Sigmoid colon (tissue), 4 donors: Measurements from ENCODE around the gene PEX7.
"Not testable (repeated sequence)": the region's sequence is repeated elsewhere in the genome, so short reads cannot be mapped to it uniquely, and the experiment has no call there.

Source experiments
- CTCF ChIP-seq, 4 experiments: fragments of 450-650 bp in 3 of 4; fragments of 200-600 bp in 1 of 4; IDR thresholded peaks; one replicate each; pipeline ENCODE4 v1.5.1; 2016 to 2019; ENCODE audit warnings: antibody characterized with exemption in 4 of 4, mild to moderate bottlenecking in 3 of 4, moderate library complexity in 2 of 4
- POLR2A ChIP-seq, 2 donors: fragments of 450-650 bp; IDR thresholded peaks; one replicate each; pipeline ENCODE4 v1.6.1; 2016; ENCODE audit warnings: antibody characterized with exemption in 2 of 2, mild to moderate bottlenecking in 2 of 2, moderate library complexity in 2 of 2
- POLR2AphosphoS5 ChIP-seq, 4 donors: sonication (generic); formaldehyde crosslinking; IDR thresholded peaks; one replicate each; pipeline ENCODE4 v1.6.1; 2017; ENCODE audit warnings: antibody characterized with exemption in 4 of 4

GRCh38 chr6:136849979-136850563, 27.7 kb downstream of the PEX7 start:
- TF ChIP-seq POLR2A, POLR2AphosphoS5, CTCF (IDR thresholded peaks at IDR 0.05): not testable (repeated sequence)
